HEK293 (cell line): ENCODE data around the gene OR2A25.

ENCODE experiments used
- CTCF ChIA-PET: fragments of 350-600 bp; formaldehyde crosslinking; extraction: SDS; loops from one replicate; lab custom pipeline; 2021; ENCODE audit warnings: antibody characterized with exemption; lab: Yijun Ruan, JAX
- POLR2A ChIA-PET: fragments of 300-600 bp; formaldehyde crosslinking; extraction: SDS; loops from one replicate; lab custom pipeline; 2020; ENCODE audit warnings: antibody characterized with exemption, inconsistent platforms; lab: Yijun Ruan, JAX
- H3K27ac ChIP-seq: fragments of 200-500 bp; sonication (Bioruptor generic); 2 replicates; pipeline ENCODE4 v1.5.1; 2014; ENCODE audit warnings: low read depth, low read length, control low read depth, inconsistent platforms; ENCODE audit errors: extremely low read depth
- H3K36me3 ChIP-seq, 2 experiments: fragments of 200-500 bp in 1 of 2; sonication (Bioruptor generic) in 1 of 2; 1 replicate in 1 of 2; 2 replicates in 1 of 2; pipeline ENCODE4 v1.5.1; 2014 to 2017; ENCODE audit warnings: inconsistent platforms in 2 of 2, low read length in 2 of 2; ENCODE audit not compliant: control insufficient read depth in 2 of 2, insufficient read depth in 1 of 2
- H3K4me1 ChIP-seq: fragments of 200-500 bp; sonication (Bioruptor generic); 2 replicates; pipeline ENCODE4 v1.5.1; 2014; ENCODE audit warnings: mild to moderate bottlenecking, low read length, inconsistent platforms; ENCODE audit not compliant: control insufficient read depth, insufficient read depth
- H3K4me3 ChIP-seq: 2 replicates; pipeline ENCODE4 v1.5.1; 2011; ENCODE audit warnings: low read depth, mild to moderate bottlenecking, control low read depth, low read length, moderate library complexity
- H3K9me3 ChIP-seq: fragments of 200-500 bp; sonication (Bioruptor generic); 2 replicates; pipeline ENCODE4 v1.5.1; 2014; ENCODE audit warnings: low read depth, low read length, inconsistent platforms; ENCODE audit not compliant: control insufficient read depth, insufficient read depth
- MEIS1 ChIP-seq: sonication (generic); formaldehyde crosslinking; IDR thresholded peaks from 2 replicates; pipeline ENCODE4 v1.8.1; 2022; ENCODE audit warnings: missing genetic modification reagents, mild to moderate bottlenecking, borderline replicate concordance
- OSR2 ChIP-seq: fragments of 450-650 bp; formaldehyde crosslinking; IDR thresholded peaks from 2 replicates; pipeline ENCODE4 v1.5.1; 2016; ENCODE audit warnings: missing biosample characterization, missing genetic modification characterization
- PRDM6 ChIP-seq: fragments of 450-650 bp; formaldehyde crosslinking; IDR thresholded peaks from 2 replicates; pipeline ENCODE4 v1.5.1; 2017; ENCODE audit warnings: missing biosample characterization, missing genetic modification characterization
- REST ChIP-seq: fragments of 450-650 bp; formaldehyde crosslinking; IDR thresholded peaks from 2 replicates; pipeline ENCODE4 v1.5.1; 2016; ENCODE audit warnings: missing biosample characterization, missing genetic modification characterization
- ZBTB1 ChIP-seq: fragments of 450-650 bp; formaldehyde crosslinking; IDR thresholded peaks from 2 replicates; pipeline ENCODE4 v1.5.1; 2016; ENCODE audit warnings: missing biosample characterization, missing genetic modification characterization
- ZBTB10 ChIP-seq: fragments of 450-650 bp; formaldehyde crosslinking; IDR thresholded peaks from 2 replicates; pipeline ENCODE4 v1.5.1; 2016; ENCODE audit warnings: missing biosample characterization, missing genetic modification characterization
- ZFP3 ChIP-seq: fragments of 450-650 bp; formaldehyde crosslinking; IDR thresholded peaks from 2 replicates; pipeline ENCODE4 v1.5.1; 2016; ENCODE audit warnings: low read depth, missing biosample characterization, missing genetic modification characterization
- ZNF112 ChIP-seq: fragments of 450-650 bp; formaldehyde crosslinking; IDR thresholded peaks from 2 replicates; pipeline ENCODE4 v1.5.0; 2017; ENCODE audit warnings: missing biosample characterization, missing genetic modification characterization
- ZNF133 ChIP-seq: fragments of 450-650 bp; formaldehyde crosslinking; IDR thresholded peaks from 2 replicates; pipeline ENCODE4 v1.5.1; 2016; ENCODE audit warnings: missing biosample characterization, missing genetic modification characterization
- ZNF146 ChIP-seq: fragments of 450-650 bp; formaldehyde crosslinking; IDR thresholded peaks from 2 replicates; pipeline ENCODE4 v1.5.1; 2016; ENCODE audit warnings: missing biosample characterization, missing genetic modification characterization
- ZNF202 ChIP-seq: fragments of 450-650 bp; formaldehyde crosslinking; IDR thresholded peaks from 2 replicates; pipeline ENCODE4 v1.5.1; 2016; ENCODE audit warnings: missing biosample characterization, missing genetic modification characterization, borderline replicate concordance
- ZNF350 ChIP-seq: fragments of 450-650 bp; formaldehyde crosslinking; IDR thresholded peaks from 2 replicates; pipeline ENCODE4 v1.5.0; 2017; ENCODE audit warnings: missing biosample characterization, mild to moderate bottlenecking, missing genetic modification characterization
- ZNF362 ChIP-seq: fragments of 450-650 bp; formaldehyde crosslinking; IDR thresholded peaks from 2 replicates; pipeline ENCODE4 v1.5.1; 2016; ENCODE audit warnings: missing biosample characterization, missing genetic modification characterization
- ZNF404 ChIP-seq: fragments of 450-650 bp; formaldehyde crosslinking; IDR thresholded peaks from 2 replicates; pipeline ENCODE4 v1.5.1; 2017; ENCODE audit warnings: missing biosample characterization, missing genetic modification characterization
- ZNF623 ChIP-seq: fragments of 450-650 bp; formaldehyde crosslinking; IDR thresholded peaks from 2 replicates; pipeline ENCODE4 v1.5.1; 2016; ENCODE audit warnings: missing biosample characterization, missing genetic modification characterization
- ZNF670 ChIP-seq: fragments of 450-650 bp; formaldehyde crosslinking; IDR thresholded peaks from 2 replicates; pipeline ENCODE4 v1.5.1; 2016; ENCODE audit warnings: missing biosample characterization, missing genetic modification characterization, low read depth
- ZNF768 ChIP-seq: fragments of 450-650 bp; formaldehyde crosslinking; IDR thresholded peaks from 2 replicates; pipeline ENCODE4 v1.5.1; 2018; ENCODE audit warnings: missing biosample characterization, mild to moderate bottlenecking, missing genetic modification characterization
- TF ChIP-seq, protein P1 (sequence below): fragments of 450-650 bp; formaldehyde crosslinking; IDR thresholded peaks from 2 replicates; pipeline ENCODE4 v1.5.1; 2017; ENCODE audit warnings: missing biosample characterization, mild to moderate bottlenecking, missing genetic modification characterization, moderate library complexity
- TF ChIP-seq, protein P2 (sequence below): fragments of 450-650 bp; formaldehyde crosslinking; IDR thresholded peaks from 2 replicates; pipeline ENCODE4 v1.5.1; 2016; ENCODE audit warnings: missing biosample characterization, missing genetic modification characterization, low read depth

Gene OR2A25

GRCh38 chr7:144022169-144022568 is 47.4 kb upstream of the OR2A25 start:
- no peaks in the 10 kb centered on the region for H3K36me3 ChIP-seq
- POLR2A ChIA-PET = no interaction called here

DNA sequence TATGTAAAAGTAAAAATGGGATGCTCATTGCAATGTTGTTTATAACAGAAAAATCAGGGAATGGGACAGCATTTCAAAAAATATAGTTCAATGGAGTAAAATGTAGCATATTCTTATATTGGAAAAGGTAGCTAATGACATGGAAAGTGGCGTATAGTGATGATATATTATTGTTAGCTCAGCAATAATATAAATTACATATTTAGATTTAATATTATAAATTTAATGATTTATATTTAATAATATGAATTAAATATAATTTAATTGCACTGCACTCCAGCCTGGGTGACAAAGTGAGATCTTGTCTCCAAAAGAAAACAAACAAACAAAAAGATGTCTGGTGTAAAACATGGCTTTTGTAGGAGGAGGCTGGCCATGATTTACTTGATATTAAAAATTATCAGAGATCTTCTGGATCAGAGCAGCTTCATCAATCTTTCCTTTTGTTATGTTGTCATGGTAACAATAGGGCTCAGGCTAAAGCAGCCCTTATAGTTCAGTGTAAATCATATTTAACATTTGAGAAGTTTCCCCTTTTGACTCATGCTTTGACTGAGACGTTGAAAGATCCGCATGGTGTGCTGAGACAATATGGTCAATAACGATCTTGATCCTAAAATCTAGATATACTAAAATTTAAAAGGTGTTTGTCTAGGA is 46.3 kb upstream of the OR2A25 start:
- Histone ChIP-seq H3K27ac (no peak overlapping the region), H3K9me3 (no peaks in the 10 kb centered on the region), H3K36me3 (no peaks in the 10 kb centered on the region), H3K4me1 (no peaks in the 10 kb centered on the region), H3K4me3 (no peak overlapping the region)
- ChIA-PET POLR2A (no interaction called here), CTCF (interaction anchor here (1.0 kb wide), 1 partner anchor 130 kb away, joined by 3 read pairs; no protein-coding TSS in a partner anchor)
- TF ChIP-seq ZFP3 (no peak), ZNF623 (tag by site-specific recombination) (no peak), ZNF133 (tag by site-specific recombination) (no peak), ZNF112 (tag by site-specific recombination) (no peak), ZNF350 (tag by site-specific recombination) (no peak), ZNF404 (tag by site-specific recombination) (no peak), ZNF202 (no peak), MEIS1 (CRISPR knock-in tag) (no peak), ZNF362 (no peak), REST (tag by site-specific recombination) (no peak), ZBTB1 (no peak)
- TF ChIP-seq, protein P1, sequence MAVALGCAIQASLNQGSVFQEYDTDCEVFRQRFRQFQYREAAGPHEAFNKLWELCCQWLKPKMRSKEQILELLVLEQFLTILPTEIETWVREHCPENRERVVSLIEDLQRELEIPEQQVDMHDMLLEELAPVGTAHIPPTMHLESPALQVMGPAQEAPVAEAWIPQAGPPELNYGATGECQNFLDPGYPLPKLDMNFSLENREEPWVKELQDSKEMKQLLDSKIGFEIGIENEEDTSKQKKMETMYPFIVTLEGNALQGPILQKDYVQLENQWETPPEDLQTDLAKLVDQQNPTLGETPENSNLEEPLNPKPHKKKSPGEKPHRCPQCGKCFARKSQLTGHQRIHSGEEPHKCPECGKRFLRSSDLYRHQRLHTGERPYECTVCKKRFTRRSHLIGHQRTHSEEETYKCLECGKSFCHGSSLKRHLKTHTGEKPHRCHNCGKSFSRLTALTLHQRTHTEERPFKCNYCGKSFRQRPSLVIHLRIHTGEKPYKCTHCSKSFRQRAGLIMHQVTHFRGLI (tag by site-specific recombination) = no peak
- TF ChIP-seq, protein P2, sequence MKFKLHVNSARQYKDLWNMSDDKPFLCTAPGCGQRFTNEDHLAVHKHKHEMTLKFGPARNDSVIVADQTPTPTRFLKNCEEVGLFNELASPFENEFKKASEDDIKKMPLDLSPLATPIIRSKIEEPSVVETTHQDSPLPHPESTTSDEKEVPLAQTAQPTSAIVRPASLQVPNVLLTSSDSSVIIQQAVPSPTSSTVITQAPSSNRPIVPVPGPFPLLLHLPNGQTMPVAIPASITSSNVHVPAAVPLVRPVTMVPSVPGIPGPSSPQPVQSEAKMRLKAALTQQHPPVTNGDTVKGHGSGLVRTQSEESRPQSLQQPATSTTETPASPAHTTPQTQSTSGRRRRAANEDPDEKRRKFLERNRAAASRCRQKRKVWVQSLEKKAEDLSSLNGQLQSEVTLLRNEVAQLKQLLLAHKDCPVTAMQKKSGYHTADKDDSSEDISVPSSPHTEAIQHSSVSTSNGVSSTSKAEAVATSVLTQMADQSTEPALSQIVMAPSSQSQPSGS = no peak

More at GRCh38 chr7:144022169-144022568, 47.4 kb upstream of the OR2A25 start:
- no peak for TF ChIP-seq PRDM6 (tag by site-specific recombination)
- TF ChIP-seq ZNF670 = no peak
- TF ChIP-seq OSR2 (tag by site-specific recombination) = no peak
- no peak for TF ChIP-seq ZNF146 (tag by site-specific recombination)
- no peak for TF ChIP-seq ZBTB10 (tag by site-specific recombination)
- TF ChIP-seq ZNF768 = no peak
- TF ChIP-seq ZNF202 = no peak
- no peaks in the 10 kb centered on the region for H3K9me3 ChIP-seq
- no peak overlapping the region for H3K27ac ChIP-seq
- H3K4me1 ChIP-seq = no peaks in the 10 kb centered on the region
- no peak overlapping the region for H3K4me3 ChIP-seq
- CTCF ChIA-PET = no interaction called here
